GM18520 (cell line): Measurements from ENCODE around the gene TAS2R13.

ENCODE experiments used
- ATAC-seq: cut with Tn5 transposase; IDR thresholded peaks from one replicate; pipeline ENCODE4 v1.9.1; 2021; ENCODE audit not compliant: unreplicated experiment

TAS2R13 gene

GRCh38 chr12:10909462-10909861 is at the start of gene TAS2R13:
TAS2R13 (minus strand) TSS chr12:10909562; CDS start chr12:10909298, 264 bp downstream.
- no peak for ATAC-seq

- no peak for ATAC-seq
Observed at GRCh38 chr12:10957741-10958140, 48.4 kb upstream of the TAS2R13 start.

DNA sequence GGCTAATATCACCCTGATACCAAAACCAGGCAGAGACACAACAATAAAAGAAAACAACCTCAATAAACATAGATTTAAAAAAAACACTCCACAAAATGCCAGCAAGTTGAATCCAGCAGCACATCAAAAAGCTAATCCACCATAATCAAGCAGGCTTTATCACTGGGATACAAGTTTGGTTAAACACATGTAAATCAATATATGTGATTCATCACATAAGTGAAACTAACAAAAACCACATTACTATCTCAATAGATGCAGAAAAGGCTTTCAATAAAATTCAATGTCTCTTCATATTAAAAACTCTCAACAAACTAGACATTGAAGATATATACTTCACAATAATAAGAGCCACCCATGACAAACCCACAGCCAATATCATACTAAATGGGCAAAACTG is 46.7 kb upstream of the TAS2R13 start:
- ATAC-seq, result no peak

- no peak for ATAC-seq
Observed at GRCh38 chr12:10952645-10953044, 43.3 kb upstream of the TAS2R13 start.

GRCh38 chr12:10943167-10943566 is 33.8 kb upstream of the TAS2R13 start:
- no peak for ATAC-seq

- ATAC-seq, result no peak
Observed at GRCh38 chr12:10941916-10942607, 32.7 kb upstream of the TAS2R13 start.

DNA sequence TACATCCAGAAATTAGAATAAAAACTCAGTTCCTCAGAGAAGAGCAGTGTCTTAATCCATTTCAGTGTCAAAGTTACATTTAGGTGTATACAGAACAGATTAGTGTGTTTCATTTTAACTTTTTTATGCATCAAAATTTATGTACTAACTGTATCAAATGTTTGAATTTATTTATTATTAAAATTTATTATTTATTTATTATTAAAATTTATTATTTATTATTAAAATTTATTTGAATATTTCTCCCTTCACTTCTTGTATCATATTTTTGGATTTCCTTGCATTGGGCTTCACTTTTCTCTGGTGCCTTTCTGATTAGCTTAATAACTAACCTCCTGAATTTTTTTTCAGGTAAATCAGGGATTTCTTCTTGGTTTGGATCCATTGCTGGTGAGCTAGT is 32.0 kb upstream of the TAS2R13 start:
- ATAC-seq, result no peak

- ATAC-seq, result no peak
Observed at GRCh38 chr12:10940389-10940788, 31.0 kb upstream of the TAS2R13 start.

DNA sequence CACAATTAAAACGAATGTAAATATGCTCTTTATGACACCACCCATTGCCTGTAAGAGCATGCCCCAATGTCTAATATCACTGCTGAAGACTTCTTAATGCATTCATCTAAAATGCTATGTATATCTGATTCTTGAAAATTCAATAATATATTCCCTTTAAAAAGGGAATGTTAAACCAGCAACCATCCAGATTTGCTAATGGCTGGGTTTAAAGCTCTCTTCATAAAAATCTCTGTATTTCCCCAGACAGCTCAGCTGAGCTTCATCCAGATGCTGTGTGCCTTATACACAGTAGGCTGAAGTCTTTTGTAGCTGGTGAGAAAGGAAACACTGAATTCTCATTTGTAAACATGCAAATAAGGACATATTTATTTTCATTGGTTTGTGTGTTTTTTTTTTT is 29.8 kb upstream of the TAS2R13 start, which contains the start of gene TAS2R14:
Gene TAS2R14 (minus strand): TSS at position 101 of the 400 bp plus-strand sequence. CDS start 56 bp downstream, at position 45.
- ATAC-seq, result no peak

- ATAC-seq, result no peak
Observed at GRCh38 chr12:10936506-10936905, 27.1 kb upstream of the TAS2R13 start.

GRCh38 chr12:10928746-10929286 is 19.5 kb upstream of the TAS2R13 start, which contains the start of gene PRH2:
PRH2 (plus strand) TSS chr12:10929236; CDS start chr12:10929274, 38 bp downstream.
- ATAC-seq, result no peak

DNA sequence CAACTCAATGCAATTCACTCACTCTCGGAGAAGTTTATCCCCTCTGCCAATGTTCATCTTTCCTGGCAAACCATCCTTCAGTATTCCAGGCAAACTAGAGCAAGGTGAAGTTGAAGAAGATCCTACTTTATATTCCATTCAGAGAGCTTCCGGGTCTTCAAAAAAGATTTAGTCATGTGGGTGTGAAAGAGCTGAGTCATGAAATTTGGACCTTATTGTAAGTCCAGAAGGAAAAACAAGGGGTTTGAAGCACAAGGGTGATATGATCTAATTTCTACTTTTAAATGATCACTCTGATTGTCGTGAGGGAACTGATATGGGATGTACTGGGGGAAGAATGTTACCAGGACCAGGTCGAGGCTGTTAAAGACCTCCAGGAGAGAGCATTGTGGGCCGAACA is 16.9 kb upstream of the TAS2R13 start:
- no peak for ATAC-seq

- ATAC-seq, result no peak
Observed at GRCh38 chr12:10919809-10920208, 10.4 kb upstream of the TAS2R13 start.

DNA sequence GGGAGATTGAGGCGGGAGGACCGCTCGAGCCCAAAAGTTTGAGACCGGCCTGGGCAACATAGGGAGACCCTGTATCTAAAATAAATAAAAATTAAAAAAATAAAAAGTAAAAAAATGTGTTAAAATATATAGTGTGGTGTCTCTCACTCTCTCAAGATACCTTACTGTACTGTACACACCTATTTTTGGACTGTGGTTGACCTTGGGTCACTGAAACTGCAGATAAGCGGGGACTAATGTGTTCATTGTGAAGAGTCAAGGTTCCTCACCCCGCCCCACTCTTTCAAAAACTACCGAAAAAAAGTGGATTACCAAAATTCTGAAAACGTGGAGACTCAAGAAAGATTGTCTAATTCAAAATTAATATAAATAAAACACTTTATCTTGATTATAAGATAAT is 1.0 kb upstream of the TAS2R13 start:
- no peak for ATAC-seq

DNA sequence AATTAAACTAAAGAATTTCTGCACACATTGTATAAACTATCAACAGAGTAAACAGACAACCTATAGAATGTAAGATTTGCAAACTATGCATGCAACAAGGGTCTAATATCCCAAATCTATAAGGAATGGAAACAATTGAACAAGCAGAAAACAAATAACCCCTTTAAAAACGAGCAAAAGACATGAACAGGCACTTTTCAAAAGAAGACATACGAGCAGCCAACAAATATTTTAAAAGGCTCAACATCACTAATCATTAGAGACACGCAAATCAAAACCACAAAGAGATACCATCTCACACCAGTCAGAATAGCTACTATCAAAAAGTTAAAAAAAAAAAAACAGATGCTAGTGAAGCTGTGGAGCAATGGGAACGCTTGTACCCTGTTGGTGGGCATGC is 4.7 kb downstream of the TAS2R13 start:
- ATAC-seq, result no peak

DNA sequence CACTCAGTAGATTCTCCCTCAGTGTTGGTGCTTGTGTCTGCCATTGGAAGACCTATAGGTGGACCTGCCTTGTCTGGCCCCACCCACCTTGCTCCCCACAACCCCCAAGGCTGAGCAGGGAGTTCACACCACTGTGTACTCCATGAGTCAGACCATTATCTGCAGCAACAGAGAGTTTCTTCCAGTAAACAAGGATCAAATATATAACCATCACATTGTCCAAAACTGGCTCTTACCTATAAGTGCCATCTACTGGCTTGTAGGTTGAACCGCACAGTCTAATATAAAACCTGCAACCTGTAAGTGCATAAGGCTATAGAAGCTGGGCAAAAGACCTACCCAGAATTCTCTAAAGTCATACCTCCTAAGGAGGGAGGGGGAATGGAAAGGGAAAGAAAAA is 7.9 kb downstream of the TAS2R13 start:
- ATAC-seq, result no peak

DNA sequence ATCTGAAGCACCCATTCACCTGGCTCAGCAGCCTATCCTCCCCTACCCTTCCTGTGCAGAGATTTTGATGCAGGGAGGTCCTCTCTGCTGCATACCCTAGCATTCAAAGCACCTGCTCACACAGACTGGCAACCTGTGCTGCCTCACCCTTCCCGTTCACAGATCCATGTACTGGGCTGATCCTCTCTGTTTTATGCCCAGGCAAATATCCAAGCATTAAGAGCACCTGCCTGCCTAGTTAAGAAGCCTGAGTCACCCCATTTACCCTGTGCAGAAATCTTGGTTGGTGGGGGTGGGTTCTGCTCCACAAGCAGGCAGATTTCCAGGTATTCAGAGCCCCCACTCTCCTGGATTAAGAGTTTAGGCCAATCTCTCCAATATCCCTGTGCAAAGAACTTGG is 8.4 kb downstream of the TAS2R13 start:
- ATAC-seq, result no peak

DNA sequence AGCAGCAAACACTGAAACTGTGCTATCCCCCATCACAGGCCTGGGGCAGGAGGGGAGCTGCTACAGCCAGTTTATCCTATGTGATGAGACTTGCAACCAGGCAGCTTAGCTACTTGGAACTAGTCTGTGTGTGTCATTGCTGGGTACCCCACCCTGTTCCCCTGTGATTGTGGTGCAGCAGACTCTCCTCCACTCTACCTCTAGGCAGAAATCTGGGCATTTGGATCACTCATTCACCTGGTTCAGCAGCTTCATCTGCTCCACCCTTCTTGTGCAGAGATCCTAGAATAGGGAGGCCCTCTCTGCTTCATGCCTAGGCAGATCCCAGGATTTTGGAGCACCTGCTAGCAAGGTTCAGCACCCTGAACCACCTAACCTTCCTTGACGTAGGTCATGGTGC is 8.8 kb downstream of the TAS2R13 start:
- ATAC-seq, result no peak

- ATAC-seq, result no peak
Observed at GRCh38 chr12:10896854-10897253, 12.5 kb downstream of the TAS2R13 start.

- no peak for ATAC-seq
Observed at GRCh38 chr12:10891937-10892336, 17.4 kb downstream of the TAS2R13 start.

DNA sequence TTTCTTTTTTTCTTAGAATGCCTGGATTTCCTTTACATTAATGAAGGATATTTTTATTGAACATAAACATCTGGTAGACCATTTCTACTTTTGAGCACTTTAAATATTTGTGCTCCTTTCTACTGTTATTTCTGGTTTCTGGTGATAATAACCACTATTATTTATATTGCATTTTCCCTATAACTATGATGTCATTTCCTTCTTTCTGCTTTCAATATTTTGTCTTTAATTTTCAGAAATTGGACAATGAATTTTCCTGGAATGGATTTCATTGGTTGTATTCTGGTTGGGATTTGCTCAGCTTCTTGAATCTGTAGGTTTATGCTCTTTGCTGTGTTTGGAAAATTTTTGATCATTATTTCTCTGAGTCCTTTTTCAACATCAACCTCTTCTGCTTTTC is 20.1 kb downstream of the TAS2R13 start:
- ATAC-seq, result no peak

- ATAC-seq, result no peak
Observed at GRCh38 chr12:10884086-10884725, 25.2 kb downstream of the TAS2R13 start, which contains the start of gene PRH1. PRH1 (minus strand) TSS chr12:10884255; CDS start chr12:10884217, 38 bp downstream.
